ENCODE data around the gene GAB2. TPM values are rescaled to one million over a fixed set of nuclear protein-coding genes. Genes with fewer than 3 reads are reported as not detected.

Gene GAB2
- total and polyA plus RNA-seq, 10 of the 15 experiments (the other 5 are each of a cell fraction or from before 2014, with no cell fraction given), result 0.69 to 12.6 (median 3.8) TPM

DNA sequence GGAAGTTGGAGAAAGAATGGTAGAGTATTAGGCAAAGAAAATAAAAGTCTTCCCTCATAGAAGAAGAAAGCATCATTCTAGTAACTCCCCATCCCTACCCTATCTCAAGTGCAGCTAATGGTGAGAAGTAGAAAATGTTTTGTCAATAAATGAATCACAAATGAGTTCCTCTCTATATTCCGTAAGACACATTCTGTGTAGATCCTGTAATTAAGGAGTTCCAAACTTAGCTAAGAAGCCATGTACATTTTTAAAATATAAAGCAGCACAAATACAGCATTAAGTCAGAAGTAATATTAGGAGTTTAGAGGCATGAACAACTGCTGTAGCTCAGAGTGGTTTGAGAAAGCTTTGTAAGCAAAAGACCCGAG, 80.1 kb downstream of the GAB2 start:
- Histone ChIP-seq H3K27me3 (replicated peaks in 1 of 2; ENCODE audit: control insufficient read depth in 2 of 2, insufficient read depth in 2 of 2, low read length in 1 of 2) (no peaks in the 10 kb centered on the region), H3K27ac (ENCODE audit: control insufficient read depth, insufficient read depth) (no peak overlapping the region), H3K9ac (ENCODE audit: control insufficient read depth, insufficient read depth, low read length) (no peak overlapping the region), H3K4me2 (ENCODE audit: control insufficient read depth, insufficient read depth) (no peak overlapping the region), H2AFZ (ENCODE audit: control insufficient read depth, low read depth, low read length) (no peak overlapping the region), H4K20me1 (ENCODE audit: control insufficient read depth, insufficient read depth) (no peaks in the 10 kb centered on the region), H3K9me3 (replicated peaks; ENCODE audit: control insufficient read depth, insufficient read depth, low read length) (no peaks in the 10 kb centered on the region), H3K36me3 (ENCODE audit: control insufficient read depth in 2 of 2, insufficient read depth in 2 of 2, low read length in 1 of 2) (no peaks in the 10 kb centered on the region), H3K4me3 (no peak overlapping the region), H3K79me2 (ENCODE audit: control insufficient read depth, insufficient read depth, low read length) (no peaks in the 10 kb centered on the region), H3K4me1 (ENCODE audit: control insufficient read depth, insufficient read depth, low read length) (peaks cover 1% of the 10 kb centered on the region)
- no TSS peak for BruUV-seq (replicated peaks)
- DNase-seq (ENCODE audit: low read depth, low spot score) (no peak), ATAC-seq (no peak), FAIRE-seq (no peak)
- ChIA-PET CTCF (no interaction called here), SMC1A (ENCODE audit: uncharacterized antibody, unreplicated experiment) (interaction anchor here (1.3 kb wide), 1 partner anchor 47 kb away, joined by 3 read pairs; no protein-coding TSS in a partner anchor), RAD21 (ENCODE audit: unreplicated experiment) (no interaction called here), POLR2A (no interaction called here)
- in situ Hi-C loops (cut with MboI) (no loop called here), intact Hi-C loops (cut with micrococcal nuclease; ENCODE audit: unreplicated experiment) (no loop called here)
- WGBS (ENCODE audit: insufficient coverage, insufficient replicate concordance, low lambda C conversion rate, missing lambda C conversion rate), result 92% methylated on average over 2 of the region's 2 CpGs
- TF ChIP-seq MLLT1 (IDR thresholded peaks at IDR 0.05), result no peak
- TF ChIP-seq RFX5 (IDR thresholded peaks at IDR 0.05; ENCODE audit: low read depth, low read length), result no peak
- no peak for TF ChIP-seq TCF12 (IDR thresholded peaks at IDR 0.05; ENCODE audit: low read depth, low read length)
- no peak for TF ChIP-seq CREB1 (IDR thresholded peaks at IDR 0.05; ENCODE audit: low read depth)
- TF ChIP-seq POU2F2 (IDR thresholded peaks at IDR 0.05; ENCODE audit: borderline replicate concordance, low read depth, low read length), result no peak
- TF ChIP-seq NFYB (IDR thresholded peaks at IDR 0.05; ENCODE audit: insufficient read depth, low read depth, low read length), result no peak
- TF ChIP-seq ATF7 (IDR thresholded peaks at IDR 0.05; ENCODE audit: low read depth), result no peak
- TF ChIP-seq, protein P1, sequence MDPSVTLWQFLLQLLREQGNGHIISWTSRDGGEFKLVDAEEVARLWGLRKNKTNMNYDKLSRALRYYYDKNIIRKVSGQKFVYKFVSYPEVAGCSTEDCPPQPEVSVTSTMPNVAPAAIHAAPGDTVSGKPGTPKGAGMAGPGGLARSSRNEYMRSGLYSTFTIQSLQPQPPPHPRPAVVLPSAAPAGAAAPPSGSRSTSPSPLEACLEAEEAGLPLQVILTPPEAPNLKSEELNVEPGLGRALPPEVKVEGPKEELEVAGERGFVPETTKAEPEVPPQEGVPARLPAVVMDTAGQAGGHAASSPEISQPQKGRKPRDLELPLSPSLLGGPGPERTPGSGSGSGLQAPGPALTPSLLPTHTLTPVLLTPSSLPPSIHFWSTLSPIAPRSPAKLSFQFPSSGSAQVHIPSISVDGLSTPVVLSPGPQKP (IDR thresholded peaks at IDR 0.05; ENCODE audit: low read depth, low read length), result no peak
- no peak for TF ChIP-seq HSF1 (IDR thresholded peaks at IDR 0.05; ENCODE audit: low read depth, low read length)
- TF ChIP-seq, protein P2, sequence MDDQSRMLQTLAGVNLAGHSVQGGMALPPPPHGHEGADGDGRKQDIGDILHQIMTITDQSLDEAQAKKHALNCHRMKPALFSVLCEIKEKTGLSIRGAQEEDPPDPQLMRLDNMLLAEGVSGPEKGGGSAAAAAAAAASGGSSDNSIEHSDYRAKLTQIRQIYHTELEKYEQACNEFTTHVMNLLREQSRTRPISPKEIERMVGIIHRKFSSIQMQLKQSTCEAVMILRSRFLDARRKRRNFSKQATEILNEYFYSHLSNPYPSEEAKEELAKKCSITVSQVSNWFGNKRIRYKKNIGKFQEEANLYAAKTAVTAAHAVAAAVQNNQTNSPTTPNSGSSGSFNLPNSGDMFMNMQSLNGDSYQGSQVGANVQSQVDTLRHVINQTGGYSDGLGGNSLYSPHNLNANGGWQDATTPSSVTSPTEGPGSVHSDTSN (IDR thresholded peaks at IDR 0.05; ENCODE audit: insufficient replicate concordance, low read depth, low read length), result no peak
- no peak for TF ChIP-seq ZZZ3 (IDR thresholded peaks at IDR 0.05; ENCODE audit: control insufficient read depth, insufficient read length, low read depth)
- TF ChIP-seq FOXM1 (IDR thresholded peaks at IDR 0.05; ENCODE audit: low read depth, low read length), result no peak
- no peak for TF ChIP-seq MTA3 (IDR thresholded peaks at IDR 0.05; ENCODE audit: borderline replicate concordance, low read length)
- no peak for TF ChIP-seq HCFC1 (IDR thresholded peaks at IDR 0.05; ENCODE audit: low read length)
- no peak for TF ChIP-seq POLR2AphosphoS5 (IDR thresholded peaks at IDR 0.05; ENCODE audit: low read length)
- TF ChIP-seq IRF3 (IDR thresholded peaks at IDR 0.05), result no peak
